IMR-90 (cell line): ENCODE data around the gene TBX4. TPM values are rescaled to one million over a fixed set of nuclear protein-coding genes. Genes with fewer than 3 reads are reported as not detected.

ENCODE experiments used
- ATAC-seq: fragments of 200-7000 bp; cut with Tn5 transposase; 2 replicates; pipeline ENCODE4 v1.9.1; 2020; ENCODE audit warnings: low read depth, mild to moderate bottlenecking, moderate library complexity
- BruUV-seq: library from RNA; stranded (reverse); fragments of 400-500 nt; replicated peaks from 2 replicates; lab custom pipeline; 2021; lab: Mats Ljungman, UMichigan
- CTCF ChIA-PET: fragments of 300-600 bp; formaldehyde crosslinking; extraction: SDS; loops from one replicate; lab custom pipeline; 2021; ENCODE audit warnings: antibody characterized with exemption; lab: Yijun Ruan, JAX
- POLR2A ChIA-PET: fragments of 300-600 bp; sonication (Branson Sonifier 250); formaldehyde crosslinking; loops from one replicate; lab custom pipeline; 2022; ENCODE audit warnings: antibody characterized with exemption; ENCODE audit not compliant: unreplicated experiment; lab: Charles Lee
- DNase-seq: peaks from one replicate; pipeline ENCODE4 v3.0.0; 2013
- H2AFZ ChIP-seq: replicated peaks from 2 replicates; pipeline ENCODE3; 2013; ENCODE audit warnings: low read length, mild to moderate bottlenecking; ENCODE audit not compliant: poor library complexity
- H2AK5ac ChIP-seq: 2 replicates; pipeline ENCODE4 v1.6.1; 2013; ENCODE audit warnings: low read depth, low read length, inconsistent platforms
- H2AK9ac ChIP-seq: replicated peaks from 2 replicates; pipeline ENCODE3; 2013; ENCODE audit warnings: mild to moderate bottlenecking, low read depth, low read length, moderate library complexity; ENCODE audit not compliant: poor library complexity
- H2BK120ac ChIP-seq: 2 replicates; pipeline ENCODE4 v1.6.1; 2013; ENCODE audit warnings: low read depth, low read length, inconsistent platforms
- H2BK15ac ChIP-seq: 3 replicates; pipeline ENCODE4 v1.6.1; 2013; ENCODE audit warnings: low read depth, low read length, inconsistent platforms
- H2BK20ac ChIP-seq: 2 replicates; pipeline ENCODE4 v1.6.1; 2013; ENCODE audit warnings: low read depth, mild to moderate bottlenecking, inconsistent platforms, low read length, moderate library complexity
- H2BK5ac ChIP-seq: 2 replicates; pipeline ENCODE4 v1.6.1; 2013; ENCODE audit warnings: mild to moderate bottlenecking, low read depth, low read length, inconsistent platforms; ENCODE audit not compliant: poor library complexity, severe bottlenecking
- H3K14ac ChIP-seq: replicated peaks from 2 replicates; pipeline ENCODE4 v1.6.1; 2013; ENCODE audit warnings: low read depth, low read length, inconsistent platforms
- H3K18ac ChIP-seq: 2 replicates; pipeline ENCODE4 v1.6.1; 2013; ENCODE audit warnings: low read depth, low read length, control low read depth
- H3K23ac ChIP-seq: 2 replicates; pipeline ENCODE4 v1.6.1; 2013; ENCODE audit warnings: low read depth, low read length, inconsistent platforms
- H3K27ac ChIP-seq: 2 replicates; pipeline ENCODE4 v1.5.1; 2013; ENCODE audit warnings: mild to moderate bottlenecking, control low read depth, low read length; ENCODE audit not compliant: insufficient read depth
- H3K27me3 ChIP-seq: 2 replicates; pipeline ENCODE4 v1.6.1; 2013; ENCODE audit warnings: low read length; ENCODE audit not compliant: control insufficient read depth, insufficient read depth
- H3K36me3 ChIP-seq: 2 replicates; pipeline ENCODE4 v1.6.1; 2013; ENCODE audit warnings: low read length, mixed read lengths; ENCODE audit not compliant: control insufficient read depth, insufficient read depth
- H3K4ac ChIP-seq: 2 replicates; pipeline ENCODE4 v1.6.1; 2013; ENCODE audit warnings: low read depth, low read length, inconsistent platforms
- H3K4me1 ChIP-seq: 2 replicates; pipeline ENCODE4 v1.6.1; 2013; ENCODE audit warnings: low read length, mixed read lengths; ENCODE audit not compliant: control insufficient read depth, insufficient read depth
- H3K4me2 ChIP-seq: 2 replicates; pipeline ENCODE4 v1.6.1; 2013; ENCODE audit warnings: low read depth, mild to moderate bottlenecking, control low read depth, low read length, moderate library complexity
- H3K4me3 ChIP-seq: 2 replicates; pipeline ENCODE4 v1.5.1; 2013; ENCODE audit warnings: low read depth, mild to moderate bottlenecking, control low read depth, low read length, moderate library complexity; ENCODE audit not compliant: insufficient read depth
- H3K56ac ChIP-seq: 2 replicates; pipeline ENCODE4 v1.6.1; 2013; ENCODE audit warnings: low read length, inconsistent platforms; ENCODE audit not compliant: insufficient read depth; ENCODE audit errors: extremely low read depth
- H3K79me1 ChIP-seq, 2 experiments: 2 replicates each; pipeline ENCODE4 v1.6.1; 2013; ENCODE audit warnings: low read length in 2 of 2, inconsistent platforms in 1 of 2, low read depth in 1 of 2
- H3K9ac ChIP-seq: 2 replicates; pipeline ENCODE4 v1.6.1; 2013; ENCODE audit warnings: low read depth, low read length, control low read depth
- H3K9me1 ChIP-seq: 2 replicates; pipeline ENCODE4 v1.6.1; 2013; ENCODE audit warnings: low read length, inconsistent platforms; ENCODE audit not compliant: insufficient read depth
- H3K9me3 ChIP-seq: 2 replicates; pipeline ENCODE4 v1.6.1; 2013; ENCODE audit warnings: low read length; ENCODE audit not compliant: control insufficient read depth, insufficient read depth
- H4K20me1 ChIP-seq: 2 replicates; pipeline ENCODE4 v1.6.1; 2013; ENCODE audit warnings: low read length, inconsistent platforms; ENCODE audit not compliant: insufficient read depth
- H4K5ac ChIP-seq: 2 replicates; pipeline ENCODE4 v1.6.1; 2013; ENCODE audit warnings: mild to moderate bottlenecking, low read depth, low read length, control low read depth
- H4K8ac ChIP-seq, 2 experiments: 2 replicates each; pipeline ENCODE4 v1.6.1; 2013; ENCODE audit warnings: low read depth in 2 of 2, low read length in 2 of 2, control low read depth in 1 of 2, inconsistent platforms in 1 of 2
- H4K91ac ChIP-seq: 2 replicates; pipeline ENCODE4 v1.6.1; 2013; ENCODE audit warnings: low read depth, low read length, inconsistent platforms; ENCODE audit not compliant: insufficient read depth
- MAFK ChIP-seq: IDR thresholded peaks from 2 replicates; pipeline ENCODE4 v1.6.1; 2012; ENCODE audit warnings: low read depth, low read length, improper control_type of control experiment
- WGBS, 2 experiments: methylation state at CpG; one replicate each; pipeline versions ENCODE4 v1.1.5 to v1.1.7; 2013; ENCODE audit warnings: missing lambda C conversion rate in 2 of 2; ENCODE audit not compliant: insufficient read length in 1 of 2; ENCODE audit errors: extremely low coverage in 2 of 2; 5-methylcytosine and 5-hydroxymethylcytosine counted together
- dilution Hi-C: fragments of 300-500 bp; cut with HindIII; formaldehyde crosslinking; loops from one replicate; pipeline ENCODE4 v1.14.3; 2018; ENCODE audit warnings: low sequenced_read_pairs; ENCODE audit not compliant: unreplicated experiment
- in situ Hi-C: fragments of 300-500 bp; cut with MboI; formaldehyde crosslinking; loops from 3 replicates; pipeline ENCODE4 v1.14.3; 2019; ENCODE audit warnings: low sequenced_read_pairs, inconsistent platforms, mixed read lengths
- intact Hi-C: fragments of 100-400 bp; cut with micrococcal nuclease; formaldehyde crosslinking; loops from 2 replicates; pipeline ENCODE4 v1.10.0; 2022
- polyA plus RNA-seq, 3 experiments: library from polyadenylated mRNA; depleted of rRNA; stranded (reverse); fragments of >200 nt; gene quantifications; 2 replicates each; pipeline ENCODE4 v1.2.3, GENCODE V29; 2012; ENCODE audit warnings: low replicate concordance in 1 of 3
- total RNA-seq: library from RNA; depleted of rRNA; stranded (reverse); fragments of >200 nt; gene quantifications from 2 replicates; pipeline ENCODE4 v1.2.3, GENCODE V29; 2012
- TF ChIP-seq, protein P1 (sequence below): fragments of 150-350 bp; IDR thresholded peaks from 2 replicates; pipeline ENCODE4 v1.6.1; 2017; ENCODE audit warnings: mild to moderate bottlenecking, antibody characterized with exemption, low read length, low read depth

The TBX4 gene
- total and polyA plus RNA-seq, 2 of the 4 experiments (the other 2 are of a cell fraction): 0.05 TPM; not detected in 1

- Histone ChIP-seq H3K9ac (no peak overlapping the region), H3K9me1 (peaks cover 4% of the 10 kb centered on the region; the same call in 1 of the 2 replicates), H2BK20ac (no peak overlapping the region), H4K8ac (no peak overlapping the region), H3K4ac (no peak overlapping the region), H4K91ac (no peak overlapping the region), H2AFZ (no peak overlapping the region), H3K79me1 (no peaks in the 10 kb centered on the region), H3K36me3 (no peaks in the 10 kb centered on the region), H4K20me1 (no peaks in the 10 kb centered on the region), H2AK5ac (0 out of 2 replicates have a peak overlapping the region, but pooled peaks have one; percentile 40), H3K27ac (no peak overlapping the region), H2BK120ac (no peak overlapping the region), H3K4me2 (no peak overlapping the region), H4K5ac (no peak overlapping the region), H3K9me3 (peaks cover 4% of the 10 kb centered on the region; the same call in 1 of the 2 replicates), H2AK9ac (no peak overlapping the region), H3K23ac (no peak overlapping the region), H2BK5ac (no peak overlapping the region), H3K14ac (no peak overlapping the region), H3K4me1 (peaks cover 8% of the 10 kb centered on the region), H3K27me3 (peaks cover 58% of the 10 kb centered on the region), H3K18ac (no peak overlapping the region), H2BK15ac (no peak overlapping the region), H3K56ac (no peak overlapping the region), H3K4me3 (no peak overlapping the region)
- no peak for DNase-seq
- intact Hi-C loops (no loop called here), dilution Hi-C loops (no loop called here), in situ Hi-C loops (no loop called here)
- no peak for TF ChIP-seq MAFK
- TF ChIP-seq, protein P1, sequence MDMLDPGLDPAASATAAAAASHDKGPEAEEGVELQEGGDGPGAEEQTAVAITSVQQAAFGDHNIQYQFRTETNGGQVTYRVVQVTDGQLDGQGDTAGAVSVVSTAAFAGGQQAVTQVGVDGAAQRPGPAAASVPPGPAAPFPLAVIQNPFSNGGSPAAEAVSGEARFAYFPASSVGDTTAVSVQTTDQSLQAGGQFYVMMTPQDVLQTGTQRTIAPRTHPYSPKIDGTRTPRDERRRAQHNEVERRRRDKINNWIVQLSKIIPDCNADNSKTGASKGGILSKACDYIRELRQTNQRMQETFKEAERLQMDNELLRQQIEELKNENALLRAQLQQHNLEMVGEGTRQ: no peak
- BruUV-seq: no TSS peak
- ChIA-PET CTCF (interaction anchor here (1.0 kb wide), 1 partner anchor 88 kb away, joined by 3 read pairs; no protein-coding TSS in a partner anchor), POLR2A (no interaction called here)
- WGBS, 2 experiments: 52% methylated on average over 2 of the region's 10 CpGs; no CpG with 5 or more reads in 1 of the 2 experiments
- ATAC-seq: no peak
Measured at GRCh38 chr17:61462719-61463315, 10.6 kb downstream of the TBX4 start.
